HepG2 (cell line): Measurements from ENCODE around the gene SLC2A13. TPM values are rescaled to one million over a fixed set of nuclear protein-coding genes. Genes with fewer than 3 reads are reported as not detected.

Experiments
- ATAC-seq: fragments of 200-7000 bp; cut with Tn5 transposase; 3 replicates; pipeline ENCODE4 v1.9.1; 2020; ENCODE audit warnings: mild to moderate bottlenecking, moderate library complexity
- BruUV-seq: library from RNA; stranded (reverse); fragments of 400-500 nt; replicated peaks from 2 replicates; lab custom pipeline; 2021; lab: Mats Ljungman, UMichigan
- CTCF ChIA-PET: fragments of 300-600 bp; formaldehyde crosslinking; extraction: SDS; loops from one replicate; lab custom pipeline; 2021; ENCODE audit warnings: low total read pairs, inconsistent platforms, low intra/inter-chr PET ratio; lab: Yijun Ruan, JAX
- POLR2A ChIA-PET: fragments of 350-600 bp; sonication (Branson Sonifier 250); formaldehyde crosslinking; loops from one replicate; lab custom pipeline; 2020; ENCODE audit warnings: antibody characterized with exemption, inconsistent platforms; lab: Yijun Ruan, JAX
- DNase-seq: peaks from one replicate; pipeline ENCODE4 v3.0.0-alpha.2; 2015; ENCODE audit warnings: low spot score
- FAIRE-seq: peaks from 3 replicates; lab custom pipeline; 2011; peaks lifted over from hg19 to GRCh38; lab: Jason Lieb, UNC
- H2AFZ ChIP-seq: one replicate; pipeline ENCODE4 v1.6.1; 2011; ENCODE audit warnings: low read length, inconsistent platforms
- H3K27ac ChIP-seq: fragments of 300-600 bp; 3 replicates; pipeline ENCODE4 v1.8.0; 2011; ENCODE audit warnings: mixed run types, mild to moderate bottlenecking, mixed read lengths, low read length, inconsistent platforms; ENCODE audit not compliant: insufficient read depth; ENCODE audit errors: extremely low read length
- H3K27me3 ChIP-seq, 2 experiments: fragments of 200-600 bp in 1 of 2; 2 replicates in 1 of 2; 3 replicates in 1 of 2; pipeline versions ENCODE4 v1.6.0 to v1.8.0; 2011; ENCODE audit warnings: low read length in 2 of 2, mild to moderate bottlenecking in 2 of 2, moderate library complexity in 2 of 2, inconsistent platforms in 1 of 2; ENCODE audit not compliant: insufficient read depth in 2 of 2, control insufficient read depth in 1 of 2
- H3K36me3 ChIP-seq, 2 experiments: fragments of 200-600 bp in 1 of 2; replicated peaks in 1 of 2; 2 replicates in 1 of 2; 3 replicates in 1 of 2; pipeline versions ENCODE4 v1.5.1 to v1.8.0; 2011; ENCODE audit warnings: low read length in 2 of 2, inconsistent platforms in 1 of 2; ENCODE audit not compliant: insufficient read depth in 2 of 2, control insufficient read depth in 1 of 2
- H3K4me1 ChIP-seq: 2 replicates; pipeline ENCODE4 v1.5.1; 2012; ENCODE audit warnings: low read length, inconsistent platforms; ENCODE audit not compliant: insufficient read depth
- H3K4me2 ChIP-seq: 2 replicates; pipeline ENCODE4 v1.6.0; 2011; ENCODE audit warnings: low read depth, low read length, inconsistent platforms
- H3K4me3 ChIP-seq, 3 experiments: fragments of 200-600 bp in 1 of 3; sonication (generic), shearing (Covaris generic) in 1 of 3; replicated peaks in 1 of 3; 2 replicates each; pipeline ENCODE4 v1.5.1; 2011 to 2016; ENCODE audit warnings: low read length in 3 of 3, inconsistent platforms in 2 of 3, low read depth in 2 of 3, mild to moderate bottlenecking in 2 of 3, control low read depth in 1 of 3, mixed read lengths in 1 of 3; ENCODE audit not compliant: insufficient read depth in 1 of 3
- H3K79me2 ChIP-seq: one replicate; pipeline ENCODE4 v1.6.1; 2011; ENCODE audit warnings: low read length, inconsistent platforms; ENCODE audit not compliant: insufficient read depth
- H3K9ac ChIP-seq: 2 replicates; pipeline ENCODE4 v1.6.0; 2011; ENCODE audit warnings: mild to moderate bottlenecking, low read depth, low read length, inconsistent platforms; ENCODE audit not compliant: insufficient read depth
- H3K9me3 ChIP-seq: 2 replicates; pipeline ENCODE4 v1.5.1; 2012; ENCODE audit warnings: mild to moderate bottlenecking, low read length
- H4K20me1 ChIP-seq: 2 replicates; pipeline ENCODE4 v1.6.0; 2011; ENCODE audit warnings: inconsistent platforms, mild to moderate bottlenecking, low read length, moderate library complexity; ENCODE audit not compliant: insufficient read depth
- CREBL2 ChIP-seq: sonication (generic); formaldehyde crosslinking; IDR thresholded peaks from 2 replicates; pipeline ENCODE4 v1.8.1; 2023; ENCODE audit warnings: missing genetic modification reagents, mild to moderate bottlenecking, borderline replicate concordance
- FIP1L1 ChIP-seq: fragments of 200-400 bp; formaldehyde crosslinking; IDR thresholded peaks from 2 replicates; pipeline ENCODE4 v1.6.1; 2018; ENCODE audit warnings: low read depth, mild to moderate bottlenecking, low read length, moderate library complexity, borderline replicate concordance; ENCODE audit not compliant: insufficient read depth
- KLF11 ChIP-seq: IDR thresholded peaks from 2 replicates; pipeline ENCODE4 v1.6.1; 2016; ENCODE audit warnings: missing compliant biosample characterization
- PAXIP1 ChIP-seq: sonication (generic); formaldehyde crosslinking; conservative IDR thresholded peaks from 2 replicates; pipeline ENCODE4 v1.4.0; 2020; ENCODE audit warnings: mild to moderate bottlenecking, missing genetic modification reagents, moderate library complexity
- SKI ChIP-seq: fragments of 450-650 bp; IDR thresholded peaks from one replicate; pipeline ENCODE4 v1.6.1; 2018; ENCODE audit warnings: mild to moderate bottlenecking; ENCODE audit not compliant: partially characterized antibody
- ZNF296 ChIP-seq: sonication (generic); formaldehyde crosslinking; conservative IDR thresholded peaks from 2 replicates; pipeline ENCODE4 v1.5.0; 2020; ENCODE audit warnings: mild to moderate bottlenecking, missing genetic modification reagents
- WGBS: methylation state at CpG from one replicate; pipeline ENCODE4 v1.1.6; 2017; ENCODE audit warnings: low lambda C conversion rate; 5-methylcytosine and 5-hydroxymethylcytosine counted together
- in situ Hi-C: cut with HindIII; loops from 2 replicates; pipeline ENCODE4 v1.10.0; 2017; ENCODE audit warnings: low pct_unique_long_range_greater_than_20kb; ENCODE audit not compliant: extremely low pct_ligation_motif_present
- intact Hi-C: fragments of 100-400 bp; cut with micrococcal nuclease; formaldehyde crosslinking; loops from one replicate; pipeline ENCODE4 v1.10.0; 2022; ENCODE audit not compliant: unreplicated experiment
- polyA plus RNA-seq, 8 experiments: library from polyadenylated mRNA; depleted of rRNA in 3 of 8; stranded (reverse) in 7 of 8; unstranded in 1 of 8; fragments of >200 nt; fragmentation: Illumina TruSeq in 4 of 8; extraction: Trizol in 4 of 8; gene quantifications; 2 replicates each; pipeline versions ENCODE4 v1.2.1 to v1.2.3, GENCODE V29; 2011 to 2016; ENCODE audit warnings: low read depth in 4 of 8, missing spikeins in 1 of 8, mixed read lengths in 1 of 8; ENCODE audit not compliant: insufficient read depth in 1 of 8
- total RNA-seq, 5 experiments: library from RNA; depleted of rRNA; stranded (reverse); fragments of >200 nt; fragmentation: Illumina TruSeq; extraction: Trizol; gene quantifications; 2 replicates each; pipeline ENCODE4 v1.2.3, GENCODE V29; 2016; ENCODE audit warnings: low read depth in 1 of 5

Gene SLC2A13
- total and polyA plus RNA-seq, 2 of the 13 experiments (the other 11 are each of a cell fraction or from before 2014, with no cell fraction given) = 5.5 to 6.0 TPM

GRCh38 chr12:39804479-39804878 lies 301.4 kb downstream of the SLC2A13 start (continued):
- TF ChIP-seq KLF11 (CRISPR knock-in tag) (no peak), FIP1L1 (no peak)

DNA sequence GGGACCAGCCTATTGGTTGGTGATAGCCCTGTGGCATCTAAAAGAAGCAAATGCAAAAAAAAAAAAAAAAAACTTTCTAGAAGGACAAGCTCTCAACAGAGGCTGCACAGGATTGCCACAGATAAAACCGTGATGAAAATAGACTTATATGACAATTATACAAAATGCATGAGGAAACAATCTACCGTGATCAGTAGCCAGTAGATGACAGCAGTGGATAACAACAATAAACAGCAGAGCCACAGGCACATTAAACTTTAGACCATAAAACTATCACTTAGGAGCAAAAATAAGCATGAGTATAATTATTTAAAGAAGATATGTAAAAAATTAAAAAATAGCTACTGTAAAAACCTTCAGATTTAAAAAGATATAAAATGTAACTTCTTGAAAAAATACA lies 302.7 kb downstream of the SLC2A13 start:
- Histone ChIP-seq H3K4me3 (no peak overlapping the region), H3K4me2 (no peak overlapping the region), H3K9ac (no peak overlapping the region), H3K27me3 (no peaks in the 10 kb centered on the region), H3K4me1 (no peaks in the 10 kb centered on the region), H3K36me3 (no peaks in the 10 kb centered on the region), H4K20me1 (no peaks in the 10 kb centered on the region), H3K27ac (no peak overlapping the region), H2AFZ (no peak overlapping the region), H3K9me3 (no peaks in the 10 kb centered on the region), H3K79me2 (no peaks in the 10 kb centered on the region)
- TF ChIP-seq ZNF296 (CRISPR knock-in tag) (no peak), SKI (no peak)
- CTCF ChIA-PET = no interaction called here
- WGBS = 58% methylated on average over 2 of the region's 2 CpGs
- DNase-seq (no peak), ATAC-seq (no peak), FAIRE-seq (no peak)
- in situ Hi-C loops (no loop called here), intact Hi-C loops (loop anchor here (2.0 to 10.0 kb wide), 2 partner anchors 42 to 58 kb away; no protein-coding TSS in a partner anchor)
- BruUV-seq = no TSS peak
- POLR2A ChIA-PET = no interaction called here

DNA sequence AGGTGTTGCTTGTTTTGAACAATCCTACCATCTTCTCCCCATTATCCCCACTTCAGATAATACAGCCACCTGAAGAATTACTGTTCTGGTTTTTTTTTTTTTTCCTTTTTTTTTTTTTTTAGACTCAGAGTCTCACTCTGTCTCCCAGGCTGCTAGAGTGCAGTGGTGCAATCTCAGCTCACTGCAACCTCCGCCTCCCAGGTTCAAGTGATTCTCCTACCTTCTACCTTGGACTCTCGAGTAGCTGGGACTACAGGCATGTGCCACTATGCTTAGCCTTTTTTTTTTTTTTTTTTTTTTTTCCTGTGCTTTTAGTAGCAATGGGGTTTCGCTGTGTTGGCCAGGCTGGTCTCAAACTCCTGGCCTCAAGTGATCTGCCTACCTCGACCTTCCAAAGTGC lies 306.9 kb downstream of the SLC2A13 start:
- H3K36me3 ChIP-seq = no peaks in the 10 kb centered on the region
- intact Hi-C loops (no loop called here), in situ Hi-C loops (no loop called here)
- no peak for ATAC-seq
- no peaks in the 10 kb centered on the region for H4K20me1 ChIP-seq
- no peaks in the 10 kb centered on the region for H3K79me2 ChIP-seq
- no peaks in the 10 kb centered on the region for H3K27me3 ChIP-seq
- no peak for FAIRE-seq
- no peaks in the 10 kb centered on the region for H3K9me3 ChIP-seq
- H3K4me2 ChIP-seq = no peak overlapping the region
- ChIA-PET CTCF (no interaction called here), POLR2A (no interaction called here)
- no peak for TF ChIP-seq PAXIP1 (CRISPR knock-in tag)
- TF ChIP-seq CREBL2 = no peak
- no peak for DNase-seq
- no peak overlapping the region for H2AFZ ChIP-seq
- no peak overlapping the region for H3K27ac ChIP-seq
- BruUV-seq = no TSS peak
- WGBS = 68% methylated on average over 4 of the region's 4 CpGs
- H3K4me1 ChIP-seq = no peaks in the 10 kb centered on the region
- no peak overlapping the region for H3K4me3 ChIP-seq
- H3K9ac ChIP-seq = no peak overlapping the region
